CD4-positive, alpha-beta T cell treated with Interleukin-6 at 100 ng/mL for 8 hours (primary cell): ENCODE data around the gene MSH4.
A peak's percentile ranks its signal among the peaks of the same experiment; 100 is the strongest.
"Not testable (repeated sequence)": the region's sequence is repeated elsewhere in the genome, so short reads cannot be mapped to it uniquely, and the experiment has no call there.

Experiments used
- DNase-seq: peaks from one replicate; pipeline ENCODE4 v3.0.0-alpha.2; 2020; ENCODE audit warnings: mixed read lengths, low spot score

MSH4 gene

DNA sequence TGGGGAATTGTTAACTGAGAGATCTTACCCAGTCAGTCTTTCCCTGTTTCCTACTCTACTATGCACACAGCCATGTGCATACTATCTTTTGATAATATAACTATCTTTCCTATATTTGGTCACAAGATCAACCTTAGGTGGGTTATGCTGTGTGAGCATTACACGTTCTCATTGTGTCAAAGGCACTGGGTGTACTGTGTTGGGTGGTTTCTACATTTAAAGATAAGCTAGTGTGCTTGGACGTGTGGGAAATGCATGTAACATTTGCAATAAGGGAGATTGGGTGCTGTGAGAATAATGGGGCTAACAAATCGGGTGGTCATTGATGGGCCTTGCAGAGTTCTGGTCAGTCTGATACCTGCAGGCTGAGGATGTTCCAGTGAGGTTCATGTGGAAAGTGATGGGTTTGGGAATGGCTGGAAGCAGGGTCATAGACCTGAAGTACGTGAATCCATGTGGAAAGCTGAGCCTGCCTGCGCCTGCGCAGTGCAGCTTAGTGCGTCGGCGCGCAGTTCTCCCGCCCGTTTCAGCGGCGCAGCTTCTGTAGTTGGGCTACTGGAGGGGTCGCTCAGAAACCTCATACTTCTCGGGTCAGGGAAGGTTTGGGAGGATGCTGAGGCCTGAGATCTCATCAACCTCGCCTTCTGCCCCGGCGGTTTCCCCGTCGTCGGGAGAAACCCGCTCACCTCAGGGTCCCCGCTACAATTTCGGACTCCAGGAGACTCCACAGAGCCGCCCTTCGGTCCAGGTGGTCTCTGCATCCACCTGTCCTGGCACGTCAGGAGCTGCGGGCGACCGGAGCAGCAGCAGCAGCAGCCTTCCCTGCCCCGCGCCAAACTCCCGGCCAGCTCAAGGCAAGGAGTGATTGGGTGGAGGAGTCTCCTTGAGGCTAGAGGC, at the start of gene MSH4:
Gene MSH4 (plus strand): TSS at position 507 of the 897 bp plus-strand sequence. CDS start 104 bp downstream, at position 611.
- DNase-seq, result no peak

DNA sequence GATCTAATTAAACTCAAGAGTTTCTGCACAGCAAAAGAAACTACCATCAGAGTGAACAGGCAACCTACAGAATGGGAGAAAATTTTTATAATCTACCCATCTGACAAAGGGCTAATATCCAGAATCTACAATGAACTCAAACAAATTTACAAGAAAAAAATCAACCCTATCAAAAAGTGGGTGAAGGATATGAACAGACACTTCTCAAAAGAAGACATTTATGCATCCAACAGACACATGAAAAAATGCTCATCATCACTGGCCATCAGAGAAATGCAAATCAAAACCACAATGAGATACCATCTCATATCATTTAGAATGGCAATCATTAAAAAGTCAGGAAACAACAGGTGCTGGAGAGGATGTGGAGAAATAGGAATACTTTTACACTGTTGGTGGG, 39.5 kb upstream of the MSH4 start:
- DNase-seq, result not testable (repeated sequence)

DNA sequence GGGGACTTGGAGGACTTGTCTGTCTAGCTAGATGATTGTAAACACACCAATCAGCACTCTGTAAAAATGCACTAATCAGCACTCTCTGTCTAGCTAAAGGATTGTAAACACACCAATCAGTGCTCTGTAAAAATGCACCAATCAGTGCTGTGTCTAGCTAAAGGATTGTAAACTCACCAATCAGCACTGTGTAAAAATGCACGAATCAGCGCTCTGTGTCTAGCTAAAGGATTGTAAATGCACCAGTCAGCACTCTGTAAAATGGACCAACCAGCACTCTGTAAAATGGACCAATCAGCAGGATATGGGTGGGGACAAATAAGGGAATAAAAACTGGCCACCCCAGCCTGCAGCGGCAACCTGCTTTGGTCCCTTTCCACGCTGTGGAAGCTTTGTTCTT, 38.1 kb upstream of the MSH4 start:
- DNase-seq, result not testable (repeated sequence)

DNA sequence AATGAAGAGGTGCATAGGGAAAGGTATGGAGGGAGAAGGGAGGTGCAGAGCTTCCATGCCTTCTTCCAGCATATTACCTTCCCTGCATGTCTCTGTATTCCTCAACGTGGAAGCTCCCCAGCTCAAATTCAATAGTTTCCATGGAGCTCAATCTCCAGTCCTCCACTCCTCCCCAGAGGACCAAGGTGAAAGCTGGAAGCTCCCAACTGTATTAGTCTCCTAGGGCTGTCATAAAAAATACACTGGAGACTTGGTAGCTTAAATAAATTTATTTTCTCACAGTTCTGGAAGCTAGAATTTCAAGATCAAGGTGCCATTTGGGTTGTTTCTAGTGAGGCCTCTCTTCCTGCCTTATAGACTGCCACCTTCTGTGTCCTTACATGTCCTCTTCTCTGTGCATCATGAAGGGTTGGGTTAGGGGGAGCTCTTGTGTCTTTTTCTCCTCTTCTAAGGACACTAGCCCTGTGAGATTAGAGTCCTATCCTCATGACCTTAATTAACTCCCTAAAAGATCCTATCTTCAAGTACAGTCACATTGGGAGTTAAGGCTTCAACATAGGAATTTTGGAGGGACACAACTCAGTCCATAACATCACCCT, 32.5 kb upstream of the MSH4 start:
- no peak for DNase-seq

DNA sequence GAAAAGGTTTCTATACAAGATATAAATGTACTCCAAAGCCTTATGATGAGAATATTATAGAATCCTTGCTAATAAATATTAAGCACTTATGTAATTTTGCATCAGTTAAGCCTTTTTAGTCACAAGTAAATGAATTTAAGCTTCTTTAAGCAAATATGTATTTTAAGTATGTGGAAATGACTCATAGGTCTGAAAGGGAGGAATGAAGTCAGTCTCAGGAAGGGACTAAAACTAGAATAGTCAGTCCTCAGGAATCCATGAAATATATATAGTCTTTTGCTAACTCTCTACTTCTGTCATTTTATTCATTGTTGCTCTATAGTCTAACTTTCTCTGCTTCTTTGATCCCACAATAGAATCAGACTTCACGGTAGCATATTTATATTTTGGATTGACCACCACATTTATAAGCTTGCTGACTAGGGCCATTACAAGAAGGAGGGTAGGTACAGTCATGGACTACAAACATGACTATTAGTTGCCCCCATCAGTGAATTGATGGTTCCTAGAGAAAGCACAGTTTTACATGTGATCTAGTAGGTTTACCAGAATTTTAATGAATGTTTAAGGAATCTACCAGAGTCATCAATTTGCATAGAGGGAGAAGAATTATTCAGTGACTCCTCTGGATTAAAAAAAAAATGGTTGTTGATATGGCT, 30.9 kb upstream of the MSH4 start:
- DNase-seq, result no peak

DNA sequence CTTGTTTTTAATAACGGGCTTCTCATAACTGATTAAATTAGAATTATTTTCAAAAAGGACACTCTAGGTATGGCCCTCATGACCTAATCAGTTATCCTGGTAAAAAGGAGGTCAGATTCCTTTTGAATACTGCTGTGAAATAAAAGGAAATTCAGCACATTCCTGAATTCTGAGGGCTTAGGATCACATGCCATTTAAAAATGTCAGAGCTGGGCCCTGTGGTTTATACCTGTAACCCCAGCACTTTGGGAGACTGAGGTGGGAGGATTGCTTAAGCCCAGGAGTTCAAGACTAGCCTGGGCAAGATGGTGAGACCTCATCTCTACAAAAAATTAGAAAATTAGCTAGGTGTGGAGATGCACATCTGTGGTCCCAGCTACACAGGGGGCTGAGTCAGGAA, 28.7 kb upstream of the MSH4 start:
- no peak for DNase-seq

DNA sequence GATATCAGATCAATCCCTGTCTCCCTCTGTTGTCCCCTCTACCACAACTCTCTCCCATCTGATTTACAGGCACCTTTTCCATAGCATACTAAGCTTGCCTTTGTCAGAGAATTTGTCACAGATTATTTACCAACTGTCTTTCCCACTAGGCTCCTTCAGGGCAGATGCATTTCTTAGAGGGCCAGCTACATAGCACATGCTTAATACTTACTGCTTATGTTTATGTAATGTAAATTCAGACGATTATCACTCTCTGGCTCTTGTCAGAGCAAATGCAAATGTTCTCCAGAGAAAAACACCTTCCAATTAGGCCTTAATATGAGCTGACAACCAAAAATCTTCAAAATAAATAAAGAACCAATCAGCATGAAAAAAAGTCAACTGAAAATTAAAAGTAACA, 25.9 kb upstream of the MSH4 start:
- DNase-seq, result no peak

DNA sequence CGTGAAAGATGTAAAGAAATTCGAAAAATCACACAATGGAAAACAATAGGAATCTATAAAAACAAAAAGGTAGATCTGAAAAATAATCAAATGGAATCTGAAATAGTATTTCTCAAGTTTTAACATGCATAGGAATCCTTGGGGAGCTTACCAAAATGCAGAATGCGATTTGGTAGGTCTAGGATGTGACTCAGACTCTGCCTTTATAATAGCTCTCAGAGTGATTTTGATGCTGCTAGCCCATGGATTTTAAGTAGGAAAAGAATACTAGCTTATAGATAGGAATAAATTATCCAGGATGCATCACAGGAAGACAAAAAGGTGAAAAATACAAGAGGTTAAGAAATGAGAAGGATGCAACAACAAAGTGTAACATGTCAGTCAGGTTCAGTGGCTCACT, 24.7 kb upstream of the MSH4 start:
- no peak for DNase-seq

DNA sequence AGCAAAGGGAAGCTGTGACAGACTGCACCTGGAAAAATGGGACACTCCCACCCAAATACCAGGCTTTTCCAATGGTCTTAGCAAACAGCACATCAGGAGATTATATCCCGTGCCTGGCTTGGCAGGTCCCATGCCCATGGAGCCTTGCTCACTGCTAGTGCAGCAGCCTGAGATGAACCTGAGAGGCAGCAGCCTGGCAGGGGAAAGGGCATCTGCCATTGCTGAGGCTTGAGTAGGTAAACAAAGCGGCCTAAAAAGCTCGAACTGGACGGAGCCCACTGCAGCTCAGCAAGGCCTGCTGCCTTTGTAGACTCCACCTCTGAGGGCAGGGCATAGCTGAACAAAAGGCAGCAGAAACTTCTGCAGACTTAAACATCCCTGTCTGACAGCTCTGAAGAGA, 18.9 kb upstream of the MSH4 start:
- DNase-seq, result not testable (repeated sequence)

DNA sequence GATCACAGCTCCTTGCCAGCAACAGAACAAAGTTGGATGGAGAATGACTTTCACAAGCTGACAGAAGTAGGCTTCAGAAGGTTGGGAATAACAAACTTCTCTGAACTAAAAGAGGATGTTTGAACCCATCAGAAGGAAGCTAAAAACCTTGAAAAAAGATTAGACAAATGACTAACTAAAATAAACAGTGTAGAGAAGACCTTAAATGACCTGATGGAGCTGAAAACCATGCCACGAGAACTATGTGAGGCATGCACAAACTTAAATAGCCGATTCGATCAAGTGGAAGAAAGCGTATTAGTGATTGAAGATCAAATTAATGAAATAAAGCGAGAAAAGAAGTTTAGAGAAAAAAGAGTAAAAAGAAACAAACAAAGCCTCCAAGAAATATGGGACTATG, 18.0 kb upstream of the MSH4 start:
- DNase-seq, result not testable (repeated sequence)

DNA sequence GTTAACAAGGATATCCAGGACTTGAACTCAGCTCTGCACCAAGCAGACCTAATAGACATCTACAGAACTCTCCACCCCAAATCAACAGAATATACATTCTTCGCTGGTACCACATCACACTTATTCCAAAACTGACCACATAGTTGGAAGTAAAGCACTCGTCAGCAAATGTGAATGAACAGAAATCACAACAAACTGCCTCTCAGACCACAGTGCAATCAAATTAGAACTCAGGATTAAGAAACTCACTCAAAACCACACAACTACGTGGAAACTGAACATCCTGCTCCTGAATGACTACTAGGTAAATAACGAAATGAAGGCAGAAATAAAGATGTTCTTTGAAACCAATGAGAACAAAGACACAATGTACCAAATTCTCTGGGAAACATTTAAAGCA, 16.5 kb upstream of the MSH4 start:
- not testable (repeated sequence) for DNase-seq

DNA sequence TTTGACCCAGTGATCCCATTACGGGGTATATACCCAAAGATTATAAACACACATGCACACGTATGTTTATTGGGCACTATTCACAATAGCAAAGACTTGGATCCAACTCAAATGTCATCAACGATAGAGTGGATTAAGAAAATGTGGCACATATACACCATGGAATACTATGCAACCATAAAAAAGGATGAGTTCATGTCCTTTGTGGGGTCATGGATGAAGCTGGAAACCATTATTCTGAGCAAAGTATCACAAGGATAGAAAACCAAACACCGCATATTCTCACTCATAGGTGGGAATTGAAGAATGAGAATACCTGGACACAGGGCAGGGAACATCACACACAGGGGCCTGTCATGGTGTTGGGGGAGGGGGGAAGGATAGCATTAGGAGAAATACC, 12.8 kb upstream of the MSH4 start:
- DNase-seq, result not testable (repeated sequence)

DNA sequence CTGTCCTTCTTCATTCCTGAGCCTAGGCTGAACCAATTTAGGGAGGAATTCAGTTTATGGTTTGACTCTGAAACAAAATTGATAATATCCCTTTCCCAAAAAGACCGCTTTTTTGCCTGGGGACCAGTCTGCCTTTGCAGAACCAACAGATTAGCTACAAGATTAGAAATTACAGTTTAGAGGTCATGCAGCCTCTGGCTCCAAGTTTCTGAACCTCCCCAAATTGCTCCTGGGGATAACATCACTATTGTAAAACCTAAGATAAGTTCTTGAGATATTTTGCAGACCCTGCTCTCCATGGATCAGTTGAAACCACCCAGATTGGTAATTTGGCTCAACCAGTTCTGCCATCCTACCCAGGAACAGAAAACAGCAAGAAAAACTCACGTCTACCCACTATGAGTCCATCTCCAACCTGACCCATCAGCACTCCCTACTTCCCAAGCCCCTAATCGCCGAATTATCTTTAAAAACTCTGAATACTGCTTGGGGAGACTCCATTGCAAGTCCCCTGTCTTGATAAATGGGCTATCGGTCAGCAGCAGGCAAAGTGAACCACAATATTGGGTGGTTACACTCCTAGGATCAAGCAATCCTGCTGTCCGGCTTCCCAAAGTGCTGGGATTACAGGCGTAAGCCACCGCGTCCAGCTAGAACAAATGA, 11.2 kb upstream of the MSH4 start:
- DNase-seq, result no peak

DNA sequence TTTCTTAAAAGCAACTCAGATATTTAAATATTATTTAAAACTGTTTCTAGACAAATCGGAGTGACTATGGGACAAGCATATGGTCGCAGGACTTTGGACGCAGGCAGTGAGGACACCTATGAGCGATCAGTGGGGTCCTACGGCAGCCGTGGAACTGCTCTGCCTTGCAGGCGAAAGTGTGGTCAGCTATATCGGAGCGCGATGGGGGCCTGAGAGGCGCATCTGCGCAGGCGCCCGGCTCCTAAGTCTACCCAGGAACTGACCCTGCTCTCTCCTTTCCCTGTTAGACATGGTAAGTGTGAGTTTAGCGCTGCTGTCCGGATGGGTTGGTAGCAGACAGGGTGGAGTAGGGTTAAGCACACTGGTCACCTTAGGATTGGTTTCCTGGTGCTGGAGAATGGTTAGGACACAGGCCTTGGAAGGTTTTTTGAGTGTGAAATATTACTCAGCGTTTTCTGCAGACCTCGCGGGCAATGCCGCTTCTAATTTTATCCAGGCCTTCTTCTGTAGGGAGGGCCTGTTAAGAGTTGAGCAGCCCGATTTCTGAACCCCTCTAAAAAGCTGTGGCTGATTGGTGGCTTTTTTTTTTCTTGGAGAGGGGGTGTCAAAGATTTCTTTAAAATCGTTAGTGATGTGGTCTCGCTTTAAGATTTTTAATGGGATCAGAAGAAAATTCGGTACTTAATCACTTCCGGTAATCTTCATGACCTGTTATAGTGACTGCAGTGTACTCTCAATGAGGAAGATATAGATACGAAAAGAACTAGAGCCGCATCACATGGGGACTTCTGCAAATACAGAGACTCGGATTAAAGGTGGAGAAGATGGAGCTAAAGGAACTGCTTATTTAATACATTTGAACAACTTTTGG, 10.5 kb upstream of the MSH4 start, which contains the start of gene RABGGTB:
Gene RABGGTB (plus strand): TSS at position 274 of the 871 bp plus-strand sequence. CDS start 16 bp downstream, at position 290.
- peak; percentile 93 for DNase-seq

DNA sequence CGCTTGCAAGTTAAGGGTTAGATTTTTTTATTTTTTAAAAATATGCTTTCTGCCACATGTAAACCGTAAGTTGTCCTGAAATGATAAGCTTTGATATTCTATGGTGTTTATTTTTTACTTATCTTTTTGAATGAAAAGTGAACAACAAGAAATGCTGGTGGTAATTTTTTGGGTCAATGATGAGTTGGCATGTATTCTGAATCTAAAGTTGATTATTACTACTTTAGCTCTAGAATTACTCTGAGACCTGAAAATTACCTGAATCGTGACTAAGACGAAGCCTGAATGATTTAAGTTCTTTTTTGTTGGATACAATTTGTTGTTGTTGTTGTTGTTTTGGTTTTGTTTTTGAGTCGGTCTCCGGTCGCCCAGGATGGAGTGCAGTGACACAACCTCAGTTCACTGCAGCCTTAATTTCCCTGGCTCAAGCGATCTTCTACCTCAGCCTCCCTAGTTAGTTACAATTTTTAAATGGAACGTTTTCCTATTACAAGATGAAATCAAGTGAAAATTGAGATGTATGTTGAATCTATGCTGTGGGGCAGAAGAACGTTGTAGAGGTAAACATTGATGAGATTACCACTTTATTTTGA, 9.7 kb upstream of the MSH4 start:
- DNase-seq, result no peak

DNA sequence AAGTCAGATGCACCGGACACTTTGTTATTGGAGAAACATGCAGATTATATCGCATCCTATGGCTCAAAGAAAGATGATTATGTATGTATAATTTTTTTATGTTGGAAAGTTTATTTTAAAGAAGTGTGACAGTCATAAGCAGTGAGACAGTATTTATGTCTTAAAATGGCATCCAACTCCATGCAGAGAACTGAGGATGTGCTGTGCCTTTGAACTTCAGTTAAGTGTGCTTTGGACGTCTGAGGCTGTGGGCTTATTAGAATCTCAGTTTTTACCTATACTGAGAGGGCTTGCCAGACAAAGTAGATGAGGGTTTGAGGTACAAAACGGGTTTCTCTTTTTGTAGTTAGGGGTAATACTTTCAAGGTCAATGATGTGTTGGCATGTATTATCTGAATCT, 9.2 kb upstream of the MSH4 start:
- no peak for DNase-seq

DNA sequence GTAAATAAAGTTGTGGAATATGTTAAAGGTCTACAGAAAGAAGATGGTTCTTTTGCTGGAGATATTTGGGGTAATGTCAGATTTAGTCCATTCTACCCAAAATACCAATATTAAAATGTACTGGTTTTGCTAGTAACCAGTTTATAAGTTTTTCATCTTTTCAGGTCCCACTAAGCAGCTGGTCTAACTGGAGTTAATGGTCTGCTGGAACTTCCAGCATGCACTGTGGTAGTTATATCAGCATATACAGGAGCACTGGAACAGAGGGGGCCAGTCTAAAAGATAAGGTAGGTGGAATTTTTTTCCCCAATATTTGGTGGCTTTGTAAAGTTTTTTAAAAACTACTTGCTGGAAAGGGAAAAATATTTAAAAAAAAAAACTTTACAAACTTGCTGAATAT, 6.7 kb upstream of the MSH4 start:
- no peak for DNase-seq

DNA sequence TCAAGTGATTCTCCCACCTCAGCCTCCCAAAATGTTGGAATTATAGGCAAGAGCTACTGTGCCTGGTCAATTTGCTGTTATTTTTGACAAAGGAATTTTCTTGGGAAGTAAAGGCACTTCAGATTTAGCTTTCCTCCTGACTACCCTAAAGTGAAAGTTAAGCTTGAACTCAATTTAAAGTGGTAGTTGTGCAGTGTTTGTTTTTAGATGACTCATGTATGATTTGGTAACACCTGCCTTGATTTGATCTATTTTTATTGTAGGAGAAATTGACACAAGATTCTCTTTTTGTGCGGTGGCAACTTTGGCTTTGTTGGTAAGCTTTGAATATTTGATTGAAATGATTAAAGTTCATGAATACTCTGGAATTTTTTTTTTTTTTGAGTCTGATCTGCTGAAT, 5.7 kb upstream of the MSH4 start:
- no peak for DNase-seq

DNA sequence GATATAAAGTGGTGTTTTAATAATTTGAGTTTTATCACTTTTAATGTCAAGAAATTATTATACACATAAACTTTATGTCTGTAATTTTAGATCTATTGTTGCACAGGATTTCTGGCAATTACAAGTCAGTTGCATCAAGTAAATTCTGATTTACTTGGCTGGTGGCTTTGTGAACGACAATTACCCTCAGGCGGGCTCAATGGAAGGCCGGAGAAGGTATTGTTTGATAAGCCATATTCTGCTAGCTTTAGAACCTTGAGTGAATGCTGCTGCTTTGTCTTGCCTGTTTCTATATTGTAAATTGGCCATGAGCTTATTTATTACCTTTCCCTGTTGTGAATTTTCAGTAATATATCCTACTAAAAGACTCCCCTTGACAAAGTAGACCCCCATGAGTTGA, 4.6 kb upstream of the MSH4 start:
- DNase-seq, result no peak

DNA sequence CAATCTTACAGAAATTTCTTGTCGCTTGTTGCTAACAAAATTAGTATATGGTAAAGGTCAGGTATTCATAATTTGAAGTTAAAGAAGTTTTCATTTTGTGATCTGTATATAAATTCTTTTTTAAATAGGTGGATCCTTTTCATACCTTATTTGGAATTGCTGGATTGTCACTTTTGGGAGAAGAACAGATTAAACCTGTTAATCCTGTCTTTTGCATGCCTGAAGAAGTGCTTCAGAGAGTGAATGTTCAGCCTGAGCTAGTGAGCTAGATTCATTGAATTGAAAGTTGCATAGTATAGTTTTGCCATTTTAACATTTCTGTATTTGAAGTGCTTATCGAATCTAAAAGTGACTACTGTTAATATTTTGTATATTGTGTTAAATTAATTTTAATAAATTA, 2.3 kb upstream of the MSH4 start:
- DNase-seq, result no peak

DNA sequence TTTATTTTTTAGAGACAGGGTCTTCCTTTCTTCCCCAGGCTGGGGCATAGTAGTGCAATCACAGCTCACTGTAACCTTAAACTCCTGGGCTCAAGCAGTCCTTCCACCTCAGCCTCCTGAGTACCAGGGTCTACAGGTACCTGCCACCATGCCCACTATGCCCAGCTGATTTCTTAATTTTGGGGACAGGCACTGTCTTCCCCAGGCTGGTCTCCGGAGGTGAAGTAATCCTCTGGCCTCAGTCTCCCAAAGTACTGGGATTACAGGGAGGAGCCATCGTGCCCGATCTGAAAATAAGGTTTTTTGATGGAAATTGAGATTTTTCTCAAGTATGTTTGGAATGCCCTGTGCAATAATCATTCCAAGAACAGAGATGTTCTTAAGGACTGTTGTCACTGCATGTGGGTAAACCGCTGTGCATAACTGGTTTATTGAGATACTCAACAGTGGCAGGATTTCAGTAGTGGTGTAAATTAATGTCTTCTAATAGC, 934 bp upstream of the MSH4 start:
- DNase-seq, result no peak
